Stimulated activated CD4-positive, alpha-beta T cell treated with anti-CD3 and anti-CD28 coated beads, Interleukin-1b, Interleukin-23, amount 100 ng/mL, for 1 hour (primary cell): ENCODE measurements around the gene TTLL10.

ENCODE experiments used
- DNase-seq, 2 donors: peaks; one replicate each; pipeline ENCODE4 v3.0.0-alpha.2; 2020; ENCODE audit warnings: low read depth in 2 of 2

The TTLL10 gene

DNA sequence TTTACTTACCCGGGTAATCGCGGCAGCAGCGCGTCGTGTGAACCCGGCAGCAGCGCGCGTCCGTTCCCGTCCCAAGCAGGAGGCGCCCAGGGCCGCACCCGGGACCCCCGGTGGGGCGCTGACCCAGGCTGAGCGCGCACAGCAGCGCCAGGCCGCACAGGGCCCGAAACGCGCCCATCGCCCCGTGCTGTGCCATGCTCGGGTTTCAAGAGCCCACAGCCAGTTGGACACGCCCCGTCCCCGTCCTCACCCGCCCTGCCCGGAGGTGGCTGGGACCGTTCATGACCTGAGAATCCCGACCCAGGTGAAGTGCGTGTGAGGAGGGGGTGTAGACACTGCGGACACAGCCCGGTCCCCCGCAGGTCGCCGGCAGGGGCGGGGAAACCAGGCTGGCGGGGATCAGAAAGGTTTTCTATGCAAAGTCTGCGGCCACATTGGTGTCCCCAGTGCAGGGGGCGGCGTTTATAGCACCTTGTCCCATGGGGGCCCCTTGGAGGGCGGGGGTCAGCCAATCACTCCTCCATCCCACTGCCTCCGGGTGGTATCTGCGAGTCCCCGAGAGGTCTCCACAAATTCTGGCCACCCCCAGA, 32.8 kb downstream of the TTLL10 start, which contains the start of gene TNFRSF18:
TSS of gene TNFRSF18 (minus strand) at position 217 of the 590 bp plus-strand sequence. CDS start at position 196, 21 bp downstream.
- DNase-seq = no peak

DNA sequence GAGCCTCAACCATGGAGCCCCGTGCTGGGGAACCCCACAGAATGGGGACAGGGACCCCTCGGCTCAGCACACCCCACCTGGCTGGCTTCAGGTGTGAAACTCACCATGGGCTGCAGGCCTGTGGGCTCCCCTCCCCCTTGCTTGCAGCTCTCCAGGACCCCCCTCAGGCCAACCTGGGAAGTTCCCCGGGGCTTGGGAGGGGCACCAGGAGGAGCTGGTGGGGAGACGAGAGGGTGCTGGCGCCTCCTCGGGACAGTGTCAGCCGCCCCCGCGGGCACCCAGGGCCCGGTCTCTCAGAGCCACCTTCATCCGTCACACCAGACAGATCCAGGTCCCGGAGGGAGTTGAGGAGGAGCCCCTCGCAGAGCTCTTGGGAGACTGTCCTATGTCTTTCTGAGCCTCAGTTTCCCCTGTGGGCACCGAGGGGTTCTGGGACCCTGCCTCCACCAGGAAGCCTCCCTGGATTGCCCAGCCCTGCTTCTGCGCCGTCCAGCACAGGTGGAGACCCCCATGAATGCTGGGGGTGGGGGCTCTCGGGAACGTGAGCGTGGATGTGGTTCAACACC, 33.4 kb downstream of the TTLL10 start:
- DNase-seq = no peak

GRCh38 chr1:1207571-1207892, 33.9 kb downstream of the TTLL10 start:
- DNase-seq = no peak

- no peak for DNase-seq
These were observed 35.2 kb downstream of the TTLL10 start for GRCh38 chr1:1208713-1209433.

DNA sequence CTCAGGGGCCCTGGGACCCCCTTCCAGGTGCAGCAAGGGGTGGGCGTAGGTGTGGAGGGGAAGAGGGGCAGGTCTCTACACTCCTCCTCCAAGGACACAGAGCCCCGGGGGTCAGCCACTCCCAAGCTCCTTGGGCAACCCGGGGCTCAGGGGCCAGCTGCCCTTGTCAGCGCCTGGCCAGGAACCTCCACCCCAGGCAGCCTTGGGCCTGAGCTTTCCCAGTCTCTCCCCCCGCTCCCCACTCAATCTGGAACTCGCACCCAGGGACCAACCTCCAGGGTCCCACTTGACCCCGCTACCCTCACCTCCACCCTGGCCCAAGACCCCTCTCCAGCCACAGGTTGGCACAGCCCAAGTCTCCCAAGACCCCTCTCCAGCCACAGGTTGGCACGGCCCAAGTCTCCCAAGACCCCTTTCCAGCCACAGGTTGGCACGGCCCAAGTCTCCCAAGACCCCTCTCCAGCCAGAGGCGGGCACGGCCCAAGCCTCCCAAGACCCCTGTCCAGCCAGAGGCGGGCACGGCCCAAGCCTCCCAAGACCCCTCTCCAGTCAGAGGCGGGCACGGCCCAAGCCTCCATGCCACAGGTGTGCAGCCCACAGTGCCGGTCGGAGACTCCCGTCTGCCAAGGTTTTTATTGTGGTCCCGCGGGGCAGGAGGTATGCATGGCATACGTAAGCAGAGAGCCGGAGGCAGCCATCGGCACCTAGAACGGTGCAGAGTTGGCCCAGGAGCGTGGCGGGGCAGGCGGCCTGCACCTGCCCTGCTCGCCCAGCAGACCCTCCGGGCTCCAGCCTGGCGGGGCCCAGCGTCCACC, 37.3 kb downstream of the TTLL10 start:
- DNase-seq = no peak

GRCh38 chr1:1211541-1212441, 38.1 kb downstream of the TTLL10 start:
- DNase-seq = no peak

DNA sequence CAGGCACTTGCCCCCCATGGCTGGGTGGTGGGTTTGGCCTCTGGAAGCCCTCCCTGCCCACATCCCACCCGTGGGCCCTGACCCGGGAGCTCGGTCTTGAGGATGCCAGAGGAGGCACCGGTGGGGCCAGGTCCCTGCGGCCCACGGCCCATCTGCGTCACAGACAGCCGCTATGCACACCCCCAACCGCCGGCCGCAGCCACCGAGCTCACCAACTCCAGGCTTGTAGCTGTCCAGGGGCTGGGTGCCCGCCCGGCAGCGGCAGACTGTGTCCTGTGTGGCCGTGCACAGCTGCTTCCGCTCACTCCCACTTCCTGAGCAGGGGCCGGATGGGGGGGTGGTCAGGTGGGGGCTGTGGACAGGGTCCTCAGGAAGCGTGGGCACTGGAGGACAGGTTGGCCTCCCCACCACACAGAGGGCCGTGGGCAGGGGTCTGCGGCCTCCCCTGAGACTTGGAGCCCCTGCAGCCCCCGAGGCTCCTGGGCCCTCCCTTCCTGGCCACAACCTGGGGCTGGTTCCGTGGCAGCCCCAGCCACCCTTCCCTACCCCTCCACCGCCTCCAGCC, 39.2 kb downstream of the TTLL10 start:
- DNase-seq = no peak

DNA sequence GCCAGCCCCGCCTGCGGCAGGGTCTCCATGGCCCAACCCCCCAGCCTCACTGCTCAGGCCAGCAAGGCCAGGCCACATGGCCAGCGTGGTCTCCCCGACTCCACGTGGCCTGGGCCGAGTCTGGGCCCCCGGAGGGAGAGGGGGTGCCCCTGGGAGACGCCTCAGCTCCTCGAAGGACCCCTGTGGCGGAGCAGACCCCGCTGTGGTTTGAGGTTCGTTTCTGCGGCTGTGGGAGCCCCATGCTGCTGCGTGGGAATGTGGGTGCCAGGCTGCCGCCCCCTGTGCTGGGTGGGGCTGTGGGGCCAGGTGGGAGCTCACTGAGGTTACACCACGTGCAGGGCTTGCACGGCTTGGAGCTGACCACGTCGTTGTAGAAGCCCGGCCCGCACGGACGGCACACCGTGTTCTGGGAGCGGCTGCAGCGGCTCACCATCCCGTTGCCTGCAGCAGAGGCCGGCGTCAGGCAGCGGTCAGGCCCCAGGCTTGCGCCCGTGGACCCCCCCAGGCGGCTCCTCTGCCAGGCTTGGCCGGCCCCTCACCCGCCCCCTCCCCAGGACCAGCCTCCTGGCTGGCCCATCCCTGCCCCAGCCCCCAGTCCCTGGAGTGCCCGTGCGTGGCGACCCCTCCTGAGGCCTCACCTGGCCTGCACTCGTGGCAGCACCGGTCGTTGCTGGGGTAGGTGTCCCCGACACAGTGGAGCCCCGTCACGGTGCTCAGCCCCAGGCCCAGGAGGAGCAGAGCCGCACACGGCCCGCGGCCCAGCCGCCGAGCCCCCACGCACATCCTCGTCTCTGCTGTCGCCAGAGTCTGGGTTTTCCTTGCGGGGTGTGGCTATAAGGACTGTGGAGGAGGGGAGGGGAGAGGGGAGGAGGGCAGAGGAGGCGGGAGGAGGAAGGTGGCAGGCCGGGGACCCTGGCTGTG, 39.9 kb downstream of the TTLL10 start, which contains the start of gene TNFRSF4:
TSS of gene TNFRSF4 (minus strand) at position 809 of the 921 bp plus-strand sequence. CDS start at position 783, 26 bp downstream.
- no peak for DNase-seq

- no peak for DNase-seq
These were observed 41.5 kb downstream of the TTLL10 start for GRCh38 chr1:1215080-1215676.

- no peak for DNase-seq
These were observed 42.4 kb downstream of the TTLL10 start for GRCh38 chr1:1215881-1216605.

DNA sequence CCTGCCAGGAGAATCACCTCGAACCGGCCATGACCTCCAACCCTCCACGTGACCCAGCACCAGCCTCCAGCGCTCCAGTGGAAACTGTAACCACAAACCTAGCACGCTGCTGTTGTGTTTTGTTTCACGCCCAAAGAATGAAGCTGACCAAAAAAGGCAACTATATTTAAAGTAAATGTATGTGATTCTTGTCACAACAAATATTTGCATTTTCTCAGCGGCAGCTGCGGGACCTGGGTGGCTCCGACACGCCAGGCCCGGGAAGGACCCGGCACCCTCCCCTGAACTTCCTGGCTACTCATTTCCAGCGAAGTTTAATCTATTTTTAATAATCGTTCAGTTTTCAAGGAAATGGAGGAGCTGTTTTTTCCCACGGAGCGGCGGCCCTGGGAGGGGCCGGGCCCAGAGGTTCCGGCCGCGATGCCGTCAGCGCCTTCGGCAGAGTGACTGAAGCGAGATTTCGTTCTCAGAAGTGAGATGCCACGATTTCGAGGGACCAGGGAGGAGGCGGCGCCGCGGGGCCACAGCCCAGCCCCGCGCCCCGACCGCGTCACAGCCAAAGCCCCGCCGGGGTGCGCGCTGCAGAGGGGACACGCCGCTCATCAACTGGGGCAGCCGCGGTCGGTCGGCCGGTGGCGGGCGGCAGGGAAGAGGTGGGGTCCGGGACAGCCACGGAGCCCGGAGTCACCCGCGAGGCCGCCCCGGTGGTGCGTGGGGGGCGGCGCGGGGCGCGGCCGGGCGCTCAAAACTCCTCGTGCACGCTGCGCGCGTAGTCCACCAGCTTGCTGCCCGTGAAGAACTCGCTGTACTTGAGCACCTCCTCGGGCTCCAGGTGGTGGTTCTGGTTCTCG, 43.3 kb downstream of the TTLL10 start:
- DNase-seq = no peak

GRCh38 chr1:1217621-1218523, 44.2 kb downstream of the TTLL10 start:
- no peak for DNase-seq

- DNase-seq = no peak
These were observed 45.0 kb downstream of the TTLL10 start for GRCh38 chr1:1218524-1219200.

DNA sequence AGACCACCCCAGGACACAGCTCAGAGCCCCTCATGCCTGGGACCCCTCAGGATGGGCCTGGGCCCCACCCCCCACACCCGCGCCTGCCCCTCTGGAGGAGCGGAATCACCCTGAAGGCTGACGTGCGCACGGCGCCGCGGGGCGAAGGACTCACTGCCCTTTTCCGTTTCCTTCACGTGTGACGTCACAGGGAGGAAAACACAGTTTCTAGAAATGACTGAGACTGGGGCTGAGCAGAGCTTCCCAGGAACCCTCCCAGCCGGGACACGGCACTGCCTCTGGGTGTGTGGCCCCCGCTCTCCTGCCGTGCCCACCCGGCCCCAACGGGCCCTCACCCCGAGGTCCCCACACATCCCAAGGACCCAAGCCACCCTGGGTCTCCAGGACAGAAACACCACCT, 45.7 kb downstream of the TTLL10 start:
- DNase-seq = no peak

GRCh38 chr1:1220197-1220596, 46.5 kb downstream of the TTLL10 start:
- DNase-seq = no peak

GRCh38 chr1:1221887-1222574, 48.4 kb downstream of the TTLL10 start:
- DNase-seq = no peak
